MCF 10A (cell line): Measurements from ENCODE around the gene DGLUCY. TPM values are rescaled to one million over a fixed set of nuclear protein-coding genes. Genes with fewer than 3 reads are reported as not detected.

Experiments used
- BruUV-seq: library from RNA; stranded (reverse); fragments of 400-500 nt; replicated peaks from 2 replicates; lab custom pipeline; 2021; lab: Mats Ljungman, UMichigan
- CTCF ChIA-PET: fragments of 300-600 bp; sonication (Branson Sonifier 250); formaldehyde crosslinking; extraction: SDS; loops from one replicate; lab custom pipeline; 2021; ENCODE audit warnings: antibody characterized with exemption, inconsistent platforms; lab: Yijun Ruan, JAX
- POLR2A ChIA-PET: fragments of 300-600, 350-650 bp; sonication (Branson Sonifier 250); formaldehyde crosslinking; extraction: SDS; loops from one replicate; lab custom pipeline; 2020; ENCODE audit warnings: antibody characterized with exemption, inconsistent platforms; lab: Yijun Ruan, JAX
- DNase-seq: peaks from one replicate; pipeline ENCODE4 v3.0.0-alpha.2; 2018; ENCODE audit not compliant: unreplicated experiment
- H3K27ac Mint-ChIP-seq: one replicate; pipeline ENCODE4 v1.8.0; 2022; ENCODE audit warnings: mild to moderate bottlenecking, low read depth, mixed read lengths; ENCODE audit not compliant: unreplicated experiment
- H3K27me3 Mint-ChIP-seq: one replicate; pipeline ENCODE4 v1.8.0; 2022; ENCODE audit warnings: mixed read lengths; ENCODE audit not compliant: insufficient read depth, unreplicated experiment
- H3K36me3 Mint-ChIP-seq: one replicate; pipeline ENCODE4 v1.8.0; 2022; ENCODE audit warnings: mild to moderate bottlenecking, moderate library complexity, mixed read lengths; ENCODE audit not compliant: insufficient read depth, unreplicated experiment
- H3K4me1 Mint-ChIP-seq: one replicate; pipeline ENCODE4 v1.8.0; 2022; ENCODE audit warnings: mixed read lengths; ENCODE audit not compliant: insufficient read depth, unreplicated experiment
- H3K4me3 Mint-ChIP-seq: one replicate; pipeline ENCODE4 v1.8.0; 2022; ENCODE audit warnings: mild to moderate bottlenecking, moderate library complexity, mixed read lengths; ENCODE audit not compliant: unreplicated experiment
- H3K9me3 Mint-ChIP-seq: one replicate; pipeline ENCODE4 v1.8.0; 2022; ENCODE audit warnings: mixed read lengths; ENCODE audit not compliant: unreplicated experiment
- intact Hi-C: fragments of 100-400 bp; cut with micrococcal nuclease; formaldehyde crosslinking; loops from 2 replicates; pipeline ENCODE4 v1.14.1; 2022
- total RNA-seq: library from RNA; stranded (reverse); gene quantifications from 2 replicates; pipeline ENCODE4 v1.2.3, GENCODE V29; 2022
- TF ChIP-seq, protein P1 (sequence below): fragments of 200-600 bp; IDR thresholded peaks from one replicate; pipeline ENCODE4 v1.8.0; 2022; ENCODE audit warnings: antibody characterized with exemption, mild to moderate bottlenecking; ENCODE audit not compliant: unreplicated experiment

The DGLUCY gene
- total RNA-seq, 1 experiment from 2014 or later, result 11.7 TPM

DNA sequence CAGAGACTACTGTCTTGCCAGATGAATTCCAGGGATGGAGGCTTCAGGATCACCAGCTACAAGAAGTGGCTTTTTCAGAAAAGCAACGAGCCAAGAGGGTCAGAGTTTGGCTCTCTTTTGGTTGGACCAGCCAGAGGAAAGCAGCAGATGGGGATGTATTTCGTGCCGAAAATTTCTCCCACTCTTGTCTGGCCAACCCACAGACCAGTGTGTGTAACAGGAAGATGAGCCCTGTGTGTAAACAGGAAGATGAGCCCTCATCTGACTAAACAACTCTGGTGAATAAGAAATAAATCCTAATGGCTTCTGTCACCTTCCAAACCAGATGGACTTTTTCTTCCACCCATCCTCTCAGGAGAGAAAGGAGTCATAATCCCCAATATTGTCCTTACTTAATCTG lies 117.6 kb downstream of the DGLUCY start:
- no peak for DNase-seq
- TF ChIP-seq, protein P1, sequence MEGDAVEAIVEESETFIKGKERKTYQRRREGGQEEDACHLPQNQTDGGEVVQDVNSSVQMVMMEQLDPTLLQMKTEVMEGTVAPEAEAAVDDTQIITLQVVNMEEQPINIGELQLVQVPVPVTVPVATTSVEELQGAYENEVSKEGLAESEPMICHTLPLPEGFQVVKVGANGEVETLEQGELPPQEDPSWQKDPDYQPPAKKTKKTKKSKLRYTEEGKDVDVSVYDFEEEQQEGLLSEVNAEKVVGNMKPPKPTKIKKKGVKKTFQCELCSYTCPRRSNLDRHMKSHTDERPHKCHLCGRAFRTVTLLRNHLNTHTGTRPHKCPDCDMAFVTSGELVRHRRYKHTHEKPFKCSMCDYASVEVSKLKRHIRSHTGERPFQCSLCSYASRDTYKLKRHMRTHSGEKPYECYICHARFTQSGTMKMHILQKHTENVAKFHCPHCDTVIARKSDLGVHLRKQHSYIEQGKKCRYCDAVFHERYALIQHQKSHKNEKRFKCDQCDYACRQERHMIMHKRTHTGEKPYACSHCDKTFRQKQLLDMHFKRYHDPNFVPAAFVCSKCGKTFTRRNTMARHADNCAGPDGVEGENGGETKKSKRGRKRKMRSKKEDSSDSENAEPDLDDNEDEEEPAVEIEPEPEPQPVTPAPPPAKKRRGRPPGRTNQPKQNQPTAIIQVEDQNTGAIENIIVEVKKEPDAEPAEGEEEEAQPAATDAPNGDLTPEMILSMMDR, result no peak
- Mint-ChIP-seq H3K27ac (no peak overlapping the region), H3K27me3 (no peaks in the 10 kb centered on the region), H3K4me1 (peaks cover 7% of the 10 kb centered on the region), H3K4me3 (no peak overlapping the region), H3K36me3 (no peaks in the 10 kb centered on the region), H3K9me3 (no peaks in the 10 kb centered on the region)
- intact Hi-C loops, result no loop called here
- ChIA-PET POLR2A (no interaction called here), CTCF (no interaction called here)
- no TSS peak for BruUV-seq

DNA sequence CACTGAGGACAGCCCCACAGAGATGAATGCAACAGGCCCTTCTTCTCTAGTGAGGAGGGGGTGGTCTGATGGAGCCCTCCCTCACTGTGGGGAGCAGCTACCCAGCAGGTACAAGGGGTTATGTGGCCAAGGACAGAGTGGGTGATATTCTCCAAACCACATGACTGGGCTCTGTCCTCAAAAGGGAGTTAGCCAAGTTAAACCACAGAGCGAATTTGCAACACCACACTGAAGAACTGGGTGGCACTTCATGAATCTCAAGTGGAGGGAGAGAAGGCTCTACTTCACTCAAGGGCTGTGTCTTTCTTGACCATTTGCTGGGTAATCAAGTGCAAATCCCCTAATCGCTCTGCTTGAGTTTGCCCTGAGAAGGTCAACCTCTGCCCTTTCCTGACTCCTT lies 118.2 kb downstream of the DGLUCY start:
- TF ChIP-seq, protein P1, result no peak
- Mint-ChIP-seq H3K4me1 (peaks cover 7% of the 10 kb centered on the region), H3K36me3 (no peaks in the 10 kb centered on the region), H3K4me3 (no peak overlapping the region), H3K27ac (no peak overlapping the region), H3K9me3 (no peaks in the 10 kb centered on the region), H3K27me3 (no peaks in the 10 kb centered on the region)
- ChIA-PET CTCF (no interaction called here), POLR2A (no interaction called here)
- BruUV-seq, result no TSS peak
- no peak for DNase-seq
- intact Hi-C loops, result no loop called here

DNA sequence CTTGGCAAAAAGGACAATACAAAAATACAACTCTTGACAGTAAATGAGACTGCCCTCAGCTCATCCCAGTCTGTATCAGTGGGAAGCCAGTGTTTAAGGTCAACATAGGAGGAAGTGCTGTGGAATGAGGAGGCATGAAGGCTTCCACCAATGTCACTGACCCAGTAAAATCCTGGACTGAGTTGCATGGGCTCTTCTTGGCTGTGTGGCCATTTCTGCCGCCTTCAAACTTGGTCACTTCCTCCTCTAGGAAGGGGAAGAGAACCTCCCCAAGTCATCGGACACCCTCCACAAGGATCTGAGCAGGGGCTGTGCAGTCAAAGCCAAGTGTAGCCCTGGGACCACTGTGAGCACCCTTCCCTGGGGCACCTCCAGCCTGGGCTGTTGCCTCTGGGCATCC lies 118.7 kb downstream of the DGLUCY start:
- POLR2A ChIA-PET, result no interaction called here
- DNase-seq, result no peak
- no TSS peak for BruUV-seq
- Mint-ChIP-seq H3K27me3 (no peaks in the 10 kb centered on the region), H3K4me3 (no peak overlapping the region), H3K4me1 (peaks cover 7% of the 10 kb centered on the region), H3K9me3 (no peaks in the 10 kb centered on the region), H3K36me3 (no peaks in the 10 kb centered on the region), H3K27ac (no peak overlapping the region)
- intact Hi-C loops, result no loop called here
- TF ChIP-seq, protein P1, result no peak
- CTCF ChIA-PET, result interaction anchor here (0.6 kb wide), 1 partner anchor 305 kb away, joined by 3 read pairs; no protein-coding TSS in a partner anchor

DNA sequence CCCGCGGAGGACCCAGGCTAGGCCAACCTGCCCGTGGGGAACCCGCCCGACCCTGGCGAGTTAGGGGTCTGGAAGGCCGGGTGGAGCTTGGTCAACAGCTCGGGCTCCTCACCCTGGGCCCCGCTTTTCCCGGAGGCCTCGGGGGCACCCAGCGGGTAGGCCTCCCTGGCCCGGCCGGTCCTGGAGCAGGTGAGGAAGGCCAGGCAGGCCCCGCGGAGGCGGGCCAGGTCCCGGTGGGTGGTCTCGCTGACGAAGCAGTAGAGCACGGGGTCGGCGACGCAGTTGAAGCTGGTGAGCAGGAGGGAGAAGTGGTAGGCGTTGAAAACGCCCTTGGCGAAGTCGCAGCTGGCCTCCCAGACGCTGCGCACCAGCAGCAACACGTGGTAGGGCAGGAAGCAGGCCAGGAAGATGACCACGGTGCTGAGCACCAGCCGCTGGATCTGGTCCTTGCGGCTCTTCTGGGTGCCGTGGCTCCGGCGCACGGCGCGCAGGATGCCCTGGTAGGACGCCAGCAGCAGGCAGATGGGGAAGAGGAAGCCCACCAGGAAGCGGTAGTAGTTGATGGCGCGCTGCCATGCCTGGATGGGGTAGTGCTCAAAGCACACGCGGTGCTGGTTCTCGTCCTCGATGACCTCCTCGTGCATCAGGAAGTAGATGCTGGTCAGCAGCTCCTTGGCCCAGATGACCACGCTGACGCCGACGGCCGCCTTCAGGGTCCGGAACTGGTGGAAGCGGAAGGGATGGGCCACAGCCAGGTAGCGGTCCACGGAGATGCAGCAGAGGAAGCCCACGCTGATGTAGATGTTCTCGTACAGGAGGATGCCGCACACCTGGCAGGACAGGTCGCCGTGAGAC lies 120.3 kb downstream of the DGLUCY start:
- BruUV-seq, result no TSS peak
- H3K27me3 Mint-ChIP-seq, result no peaks in the 10 kb centered on the region
- TF ChIP-seq, protein P1, result no peak
- no peak for DNase-seq
- H3K27ac Mint-ChIP-seq, result no peak overlapping the region
- intact Hi-C loops, result no loop called here
- POLR2A ChIA-PET, result no interaction called here
- H3K4me1 Mint-ChIP-seq, result no peaks in the 10 kb centered on the region
- H3K4me3 Mint-ChIP-seq, result no peak overlapping the region
- H3K9me3 Mint-ChIP-seq, result no peaks in the 10 kb centered on the region
- CTCF ChIA-PET, result interaction anchor here (0.6 kb wide), 1 partner anchor 47 kb away, joined by 4 read pairs; no protein-coding TSS in a partner anchor
- H3K36me3 Mint-ChIP-seq, result no peaks in the 10 kb centered on the region
